Stimulated activated CD8-positive, alpha-beta memory T cell treated with anti-CD3 and anti-CD28 coated beads, Interleukin-2, amount 100 ng/mL, for 1 hour (primary cell): ENCODE data around the gene EGF.

Experiments
- DNase-seq, 2 donors: peaks; one replicate each; pipeline ENCODE4 v3.0.0-alpha.2; 2020; ENCODE audit warnings: low read depth in 2 of 2

EGF gene

GRCh38 chr4:109962401-109962800 is 49.7 kb downstream of the EGF start:
- no peak for DNase-seq

- DNase-seq = no peak
These were observed 54.3 kb downstream of the EGF start for GRCh38 chr4:109966891-109967481.

GRCh38 chr4:109967798-109968520 is 55.3 kb downstream of the EGF start:
- no peak for DNase-seq

GRCh38 chr4:109969087-109969486 is 56.4 kb downstream of the EGF start:
- DNase-seq = no peak

- no peak for DNase-seq
These were observed 57.2 kb downstream of the EGF start for GRCh38 chr4:109969919-109970318.

GRCh38 chr4:109972786-109973528 is 60.3 kb downstream of the EGF start:
- no peak for DNase-seq

GRCh38 chr4:109973529-109973905 is 60.8 kb downstream of the EGF start:
- no peak for DNase-seq

- no peak for DNase-seq
These were observed 63.5 kb downstream of the EGF start for GRCh38 chr4:109976189-109976588.

GRCh38 chr4:109977854-109978501 is 65.3 kb downstream of the EGF start:
- no peak for DNase-seq

GRCh38 chr4:109978704-109979454 is 66.2 kb downstream of the EGF start:
- no peak for DNase-seq

- no peak for DNase-seq
These were observed 67.4 kb downstream of the EGF start for GRCh38 chr4:109979920-109980717.

- no peak for DNase-seq
These were observed 69.3 kb downstream of the EGF start for GRCh38 chr4:109981936-109982335.

- no peak for DNase-seq
These were observed 69.8 kb downstream of the EGF start for GRCh38 chr4:109982521-109982920.

GRCh38 chr4:109985993-109986974 is 73.6 kb downstream of the EGF start:
- DNase-seq = no peak

- no peak for DNase-seq
These were observed 76.4 kb downstream of the EGF start for GRCh38 chr4:109989044-109989443.

GRCh38 chr4:109989618-109990017 is 76.9 kb downstream of the EGF start:
- DNase-seq = no peak

- DNase-seq = no peak
These were observed 77.9 kb downstream of the EGF start for GRCh38 chr4:109990261-109991257.

- no peak for DNase-seq
These were observed 80.4 kb downstream of the EGF start for GRCh38 chr4:109993116-109993515.
